H9 (cell line): ENCODE results near the gene FTO. TPM values are rescaled to one million over a fixed set of nuclear protein-coding genes. Genes with fewer than 3 reads are reported as not detected.

Source experiments
- DNase-seq: peaks from one replicate; pipeline ENCODE4 v3.0.0-alpha.2; 2017
- H2AFZ ChIP-seq: one replicate; pipeline ENCODE4 v1.6.1; 2013; ENCODE audit warnings: mild to moderate bottlenecking, low read length, control low read depth, moderate library complexity
- H2AK5ac ChIP-seq: 2 replicates; pipeline ENCODE4 v1.6.1; 2013; ENCODE audit warnings: low read length, control low read depth, mixed read lengths; ENCODE audit not compliant: insufficient read length
- H2BK120ac ChIP-seq: one replicate; pipeline ENCODE4 v1.6.1; 2013; ENCODE audit warnings: low read depth, mild to moderate bottlenecking, low read length, control low read depth, inconsistent platforms; ENCODE audit not compliant: poor library complexity, severe bottlenecking
- H2BK12ac ChIP-seq: 2 replicates; pipeline ENCODE4 v1.6.1; 2013; ENCODE audit warnings: low read length, control low read depth, mixed read lengths, low read depth; ENCODE audit not compliant: insufficient read length
- H2BK15ac ChIP-seq: 2 replicates; pipeline ENCODE4 v1.6.1; 2013; ENCODE audit warnings: low read depth, low read length, control low read depth
- H2BK20ac ChIP-seq: one replicate; pipeline ENCODE4 v1.6.1; 2013; ENCODE audit warnings: low read depth, mild to moderate bottlenecking, low read length, control low read depth, inconsistent platforms; ENCODE audit not compliant: poor library complexity, severe bottlenecking
- H2BK5ac ChIP-seq: 2 replicates; pipeline ENCODE4 v1.6.1; 2013; ENCODE audit warnings: low read length, control low read depth, mixed read lengths; ENCODE audit not compliant: insufficient read length
- H3K14ac ChIP-seq: 2 replicates; pipeline ENCODE4 v1.6.1; 2013; ENCODE audit warnings: low read length, control low read depth; ENCODE audit not compliant: insufficient read depth
- H3K18ac ChIP-seq: 2 replicates; pipeline ENCODE4 v1.6.1; 2013; ENCODE audit warnings: low read depth, mild to moderate bottlenecking, mixed read lengths, low read length, control low read depth; ENCODE audit not compliant: insufficient read length
- H3K23ac ChIP-seq: 2 replicates; pipeline ENCODE4 v1.6.1; 2013; ENCODE audit warnings: low read length, control low read depth, mixed read lengths, low read depth; ENCODE audit not compliant: insufficient read length
- H3K23me2 ChIP-seq: 2 replicates; pipeline ENCODE4 v1.6.1; 2013; ENCODE audit warnings: low read depth, mild to moderate bottlenecking, mixed read lengths, low read length, control low read depth; ENCODE audit not compliant: insufficient read length, poor library complexity, severe bottlenecking
- H3K27ac ChIP-seq: 2 replicates; pipeline ENCODE4 v1.5.1; 2013; ENCODE audit warnings: low read length, control low read depth, mixed read lengths, low read depth; ENCODE audit not compliant: insufficient read length
- H3K27me3 ChIP-seq: 2 replicates; pipeline ENCODE4 v1.6.1; 2013; ENCODE audit warnings: low read length, control low read depth, inconsistent platforms; ENCODE audit not compliant: insufficient read depth
- H3K4ac ChIP-seq: 2 replicates; pipeline ENCODE4 v1.6.1; 2013; ENCODE audit warnings: low read depth, mild to moderate bottlenecking, control low read depth, inconsistent platforms, low read length, moderate library complexity
- H3K4me1 ChIP-seq: 2 replicates; pipeline ENCODE4 v1.6.1; 2013; ENCODE audit warnings: low read length, control low read depth, inconsistent platforms; ENCODE audit not compliant: insufficient read depth
- H3K4me2 ChIP-seq: 2 replicates; pipeline ENCODE4 v1.6.1; 2013; ENCODE audit warnings: low read length, control low read depth, mixed read lengths; ENCODE audit not compliant: insufficient read length, insufficient read depth
- H3K56ac ChIP-seq: 2 replicates; pipeline ENCODE4 v1.6.1; 2013; ENCODE audit warnings: low read depth, mild to moderate bottlenecking, mixed read lengths, low read length, control low read depth; ENCODE audit not compliant: insufficient read length
- H3K79me1 ChIP-seq: 2 replicates; pipeline ENCODE4 v1.6.1; 2013; ENCODE audit warnings: low read depth, mild to moderate bottlenecking, moderate library complexity, low read length, control low read depth, inconsistent platforms; ENCODE audit not compliant: insufficient read depth, poor library complexity, severe bottlenecking
- H3K79me2 ChIP-seq: 2 replicates; pipeline ENCODE4 v1.6.1; 2013; ENCODE audit warnings: low read length, control low read depth, inconsistent platforms; ENCODE audit not compliant: insufficient read depth
- H3K9ac ChIP-seq: 2 replicates; pipeline ENCODE4 v1.6.1; 2013; ENCODE audit warnings: low read length, control low read depth, mixed read lengths; ENCODE audit not compliant: insufficient read length; ENCODE audit errors: extremely low read depth
- H3K9me3 ChIP-seq: one replicate; pipeline ENCODE4 v1.6.1; 2013; ENCODE audit warnings: low read depth, low read length, inconsistent platforms; ENCODE audit not compliant: control insufficient read depth
- H3T11ph ChIP-seq: one replicate; pipeline ENCODE4 v1.6.1; 2013; ENCODE audit warnings: mild to moderate bottlenecking, low read length, control low read depth, inconsistent platforms
- H4K20me1 ChIP-seq: one replicate; pipeline ENCODE4 v1.6.1; 2013; ENCODE audit not compliant: control insufficient read depth, insufficient read length, insufficient read depth
- H4K5ac ChIP-seq: 2 replicates; pipeline ENCODE4 v1.6.1; 2013; ENCODE audit warnings: low read depth, mild to moderate bottlenecking, mixed read lengths, low read length, control low read depth; ENCODE audit not compliant: insufficient read length
- H4K8ac ChIP-seq: replicated peaks from 2 replicates; pipeline ENCODE4 v1.6.1; 2013; ENCODE audit warnings: low read length, control low read depth, mixed read lengths, low read depth; ENCODE audit not compliant: insufficient read length
- H4K91ac ChIP-seq: 2 replicates; pipeline ENCODE4 v1.6.1; 2013; ENCODE audit warnings: low read depth, mild to moderate bottlenecking, moderate library complexity, mixed read lengths, low read length, control low read depth; ENCODE audit not compliant: insufficient read length
- H3K27ac Mint-ChIP-seq, 3 experiments: 2 replicates in 2 of 3; 3 replicates in 1 of 3; pipeline ENCODE4 v1.8.0; 2020 to 2021; ENCODE audit warnings: mixed read lengths in 3 of 3, mild to moderate bottlenecking in 1 of 3, moderate library complexity in 1 of 3
- H3K27me3 Mint-ChIP-seq: 2 replicates; pipeline ENCODE4 v1.8.0; 2021; ENCODE audit warnings: low read depth, mild to moderate bottlenecking, moderate library complexity, mixed read lengths
- H3K36me3 Mint-ChIP-seq, 3 experiments: 2 replicates in 2 of 3; 3 replicates in 1 of 3; pipeline ENCODE4 v1.8.0; 2020 to 2021; ENCODE audit warnings: low read depth in 3 of 3, mixed read lengths in 3 of 3; ENCODE audit not compliant: insufficient read depth in 1 of 3
- H3K4me1 Mint-ChIP-seq, 2 experiments: 2 replicates each; pipeline ENCODE4 v1.8.0; 2020; ENCODE audit warnings: mixed read lengths in 2 of 2
- H3K4me3 Mint-ChIP-seq, 2 experiments: 2 replicates in 1 of 2; 3 replicates in 1 of 2; pipeline ENCODE4 v1.8.0; 2020 to 2021; ENCODE audit warnings: mild to moderate bottlenecking in 2 of 2, mixed read lengths in 2 of 2, moderate library complexity in 1 of 2
- H3K9me3 Mint-ChIP-seq, 2 experiments: 2 replicates in 1 of 2; 3 replicates in 1 of 2; pipeline ENCODE4 v1.8.0; 2020; ENCODE audit warnings: mild to moderate bottlenecking in 2 of 2, mixed read lengths in 2 of 2, moderate library complexity in 1 of 2
- CTCF ChIP-seq: fragments of 200-600 bp; sonication (generic); conservative IDR thresholded peaks from 3 replicates; pipeline ENCODE4 v1.8.0; 2021; ENCODE audit warnings: antibody characterized with exemption, mild to moderate bottlenecking
- WGBS: extraction: QIAGEN DNeasy Blood & Tissue Kit; methylation state at CpG from one replicate; pipeline ENCODE4 v1.1.7; 2013; ENCODE audit warnings: missing lambda C conversion rate, low lambda C conversion rate, mixed read lengths; ENCODE audit not compliant: insufficient read length; ENCODE audit errors: extremely low coverage; 5-methylcytosine and 5-hydroxymethylcytosine counted together
- total RNA-seq: library from RNA; stranded (reverse); gene quantifications from 2 replicates; pipeline ENCODE4 v1.2.1, GENCODE V29; 2021

Gene FTO
- total RNA-seq, 1 experiment from 2014 or later, result 67.9 TPM

- Histone ChIP-seq H3K4ac (no peak overlapping the region), H2AK5ac (no peak overlapping the region), H4K91ac (no peak overlapping the region), H3T11ph (no peak overlapping the region), H2BK15ac (no peak overlapping the region), H2AFZ (no peak overlapping the region), H2BK20ac (no peak overlapping the region), H3K18ac (no peak overlapping the region), H4K5ac (no peak overlapping the region), H3K4me1 (no peaks in the 10 kb centered on the region), H2BK5ac (no peak overlapping the region), H3K27ac (no peak overlapping the region), H3K79me1 (no peaks in the 10 kb centered on the region), H3K23me2 (no peaks in the 10 kb centered on the region), H4K20me1 (no peaks in the 10 kb centered on the region), H3K4me2 (no peak overlapping the region), H3K23ac (no peak overlapping the region), H3K14ac (no peak overlapping the region), H3K27me3 (no peaks in the 10 kb centered on the region), H3K79me2 (no peaks in the 10 kb centered on the region), H3K9me3 (no peaks in the 10 kb centered on the region), H3K56ac (no peak overlapping the region), H4K8ac (no peak overlapping the region), H2BK120ac (no peak overlapping the region), H2BK12ac (no peak overlapping the region), H3K9ac (no peak overlapping the region)
- Mint-ChIP-seq H3K27me3 (no peaks in the 10 kb centered on the region), H3K9me3 (peaks cover 0 to 2% of the 10 kb centered on the region in 2 experiments; a peak in 1 of 5 replicates), H3K36me3 (peaks cover 0 to 2% (median 0%) of the 10 kb centered on the region in 3 experiments; a peak in 2 of 7 replicates), H3K27ac (no peak overlapping the region), H3K4me1 (no peaks in the 10 kb centered on the region), H3K4me3 (no peak overlapping the region)
- no peak for TF ChIP-seq CTCF
- DNase-seq, result no peak
- WGBS, result no CpG with 5 or more reads among the region's 2 CpGs
Measured at GRCh38 chr16:54098247-54098646, 394.3 kb downstream of the FTO start.
